ENCODE data around the gene BCAS3.

- TF ChIP-seq CTCF (IDR thresholded peaks at IDR 0.05) (no peak), ZFX (IDR thresholded peaks at IDR 0.05; ENCODE audit: borderline replicate concordance) (no peak)
Measured at GRCh38 chr17:61323909-61324868, 646.5 kb downstream of the BCAS3 start.
